Subcutaneous adipose tissue (tissue), 4 donors: ENCODE measurements around the gene HBP1. TPM values are rescaled to one million over a fixed set of nuclear protein-coding genes. Genes with fewer than 3 reads are reported as not detected.

Experiments used
- CTCF ChIP-seq: fragments of 450-650 bp; IDR thresholded peaks from one replicate; pipeline ENCODE4 v1.5.1; 2016; ENCODE audit warnings: low read depth, mild to moderate bottlenecking, control low read depth, antibody characterized with exemption, moderate library complexity
- total RNA-seq, 4 donors: library from RNA; depleted of rRNA; stranded (reverse); fragments of >200 nt; gene quantifications; one replicate each; pipeline ENCODE4 v1.1.0, GENCODE V29; 2016

HBP1 gene
- total RNA-seq, 4 donors from 2014 or later: 117 to 221 (median 181) TPM

GRCh38 chr7:107208024-107208521, 39.3 kb downstream of the HBP1 start:
- TF ChIP-seq CTCF: no peak

GRCh38 chr7:107208563-107208962, 39.8 kb downstream of the HBP1 start:
- TF ChIP-seq CTCF: no peak

- no peak for TF ChIP-seq CTCF
These were observed 40.8 kb downstream of the HBP1 start for GRCh38 chr7:107209565-107209964.

GRCh38 chr7:107210400-107210799, 41.6 kb downstream of the HBP1 start:
- TF ChIP-seq CTCF: no peak

- no peak for TF ChIP-seq CTCF
These were observed 43.9 kb downstream of the HBP1 start for GRCh38 chr7:107212725-107213124.

- TF ChIP-seq CTCF: no peak
These were observed 44.5 kb downstream of the HBP1 start for GRCh38 chr7:107213193-107213788.

- no peak for TF ChIP-seq CTCF
These were observed 45.1 kb downstream of the HBP1 start for GRCh38 chr7:107213945-107214344.
